ENCODE measurements around the gene DACH2. TPM values are rescaled to one million over a fixed set of nuclear protein-coding genes. Genes with fewer than 3 reads are reported as not detected.

DACH2 gene
- total RNA-seq, 2 experiments from 2014 or later: not detected

GRCh38 chrX:86322913-86323312 is 174.7 kb downstream of the DACH2 start:
- Histone ChIP-seq H3K4me3 (ENCODE audit: low read length) (no peak overlapping the region), H3K27me3 (ENCODE audit: control insufficient read depth in 1 of 2, insufficient read depth in 2 of 2, low read length in 2 of 2) (no peaks in the 10 kb centered on the region), H3K9me3 (ENCODE audit: control insufficient read depth in 1 of 2, insufficient read depth in 1 of 2, low read length in 2 of 2) (peaks cover 12 to 19% of the 10 kb centered on the region in 2 experiments), H3K36me3 (ENCODE audit: insufficient read depth, low read length) (no peaks in the 10 kb centered on the region), H3K4me1 (ENCODE audit: insufficient read depth, low read length) (no peaks in the 10 kb centered on the region), H3K27ac (ENCODE audit: low read depth in 1 of 2, low read length in 2 of 2) (no peak overlapping the region)
- DNase-seq (no peak), ATAC-seq (ENCODE audit: poor library complexity) (no peak)
- peaks cover 2% of the 10 kb centered on the region for H3K9me3 Mint-ChIP-seq
- no peak for TF ChIP-seq CTCF (IDR thresholded peaks at IDR 0.05)
- no peak overlapping the region for H3K27ac Mint-ChIP-seq
- CTCF ChIA-PET: no interaction called here
- no peaks in the 10 kb centered on the region for H3K27me3 Mint-ChIP-seq
- POLR2A ChIA-PET: no interaction called here
- H3K4me3 Mint-ChIP-seq: no peak overlapping the region
- H3K4me1 Mint-ChIP-seq (ENCODE audit: low read depth): no peaks in the 10 kb centered on the region
- no peaks in the 10 kb centered on the region for H3K36me3 Mint-ChIP-seq (ENCODE audit: low read depth)
- intact Hi-C loops (cut with DNase I, micrococcal nuclease): no loop called here

DNA sequence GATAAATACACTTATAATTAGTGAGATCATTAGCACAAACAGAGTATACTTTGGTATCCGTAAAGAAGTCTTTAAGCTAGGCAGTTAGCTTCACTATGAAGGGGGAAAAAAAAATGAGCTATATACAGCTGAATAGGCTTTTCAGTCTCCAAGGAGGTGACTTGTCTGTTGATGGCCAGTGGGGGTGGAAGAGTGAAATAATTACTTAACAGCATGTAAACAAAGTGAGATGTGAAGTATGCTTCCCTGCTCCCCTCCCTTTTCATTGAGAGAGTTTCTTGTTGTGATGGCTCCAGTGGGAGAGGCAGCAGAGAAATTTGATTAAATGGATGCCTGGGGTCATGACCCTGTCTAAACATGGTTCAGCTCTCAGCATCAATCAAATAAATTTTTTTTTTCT is 180.9 kb downstream of the DACH2 start:
- Mint-ChIP-seq H3K27me3 (no peaks in the 10 kb centered on the region), H3K4me3 (no peak overlapping the region), H3K27ac (no peak overlapping the region), H3K4me1 (ENCODE audit: low read depth) (no peaks in the 10 kb centered on the region), H3K36me3 (ENCODE audit: low read depth) (no peaks in the 10 kb centered on the region), H3K9me3 (peaks cover 2% of the 10 kb centered on the region)
- H3K4me3 ChIP-seq (ENCODE audit: low read length): no peak overlapping the region
- H3K27ac ChIP-seq (ENCODE audit: low read depth in 1 of 2, low read length in 2 of 2): no peak overlapping the region
- POLR2A ChIA-PET: no interaction called here
- no peak for TF ChIP-seq CTCF (IDR thresholded peaks at IDR 0.05)
- no peaks in the 10 kb centered on the region for H3K9me3 ChIP-seq (ENCODE audit: control insufficient read depth in 1 of 2, insufficient read depth in 1 of 2, low read length in 2 of 2)
- no peaks in the 10 kb centered on the region for H3K36me3 ChIP-seq (ENCODE audit: insufficient read depth, low read length)
- DNase-seq (no peak), ATAC-seq (ENCODE audit: poor library complexity) (no peak)
- no peaks in the 10 kb centered on the region for H3K4me1 ChIP-seq (ENCODE audit: insufficient read depth, low read length)
- intact Hi-C loops (cut with DNase I, micrococcal nuclease): no loop called here
- CTCF ChIA-PET: no interaction called here
- H3K27me3 ChIP-seq (ENCODE audit: control insufficient read depth in 1 of 2, insufficient read depth in 2 of 2, low read length in 2 of 2): no peaks in the 10 kb centered on the region

DNA sequence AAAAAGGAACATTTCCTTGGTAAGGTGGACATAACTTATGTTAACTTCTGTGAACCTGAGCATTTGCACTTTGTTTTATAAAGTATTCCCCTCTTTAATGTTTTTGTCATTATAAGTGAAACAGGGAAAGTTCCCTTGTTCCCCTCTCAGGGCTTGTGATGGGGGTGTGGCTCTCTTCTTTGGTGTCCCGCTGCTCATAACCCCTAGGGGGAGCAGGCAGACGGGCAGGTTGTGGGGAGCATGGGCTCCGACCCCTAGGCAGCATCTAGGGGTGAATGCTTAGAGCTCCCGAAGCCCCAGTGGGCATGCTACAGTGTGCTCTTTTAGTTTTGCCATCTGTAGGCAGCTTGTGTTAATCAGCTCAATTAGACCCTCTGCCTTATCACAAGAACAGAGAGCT is 200.4 kb downstream of the DACH2 start:
- H3K27me3 Mint-ChIP-seq: no peaks in the 10 kb centered on the region
- no peak overlapping the region for H3K4me3 Mint-ChIP-seq
- CTCF ChIA-PET: no interaction called here
- no peak overlapping the region for H3K27ac Mint-ChIP-seq
- H3K36me3 Mint-ChIP-seq (ENCODE audit: low read depth): no peaks in the 10 kb centered on the region
- H3K27ac ChIP-seq (ENCODE audit: low read depth in 1 of 2, low read length in 2 of 2): no peak overlapping the region
- intact Hi-C loops (cut with DNase I, micrococcal nuclease): no loop called here
- H3K4me1 ChIP-seq (ENCODE audit: insufficient read depth, low read length): no peaks in the 10 kb centered on the region
- H3K36me3 ChIP-seq (ENCODE audit: insufficient read depth, low read length): no peaks in the 10 kb centered on the region
- no peaks in the 10 kb centered on the region for H3K27me3 ChIP-seq (ENCODE audit: control insufficient read depth in 1 of 2, insufficient read depth in 2 of 2, low read length in 2 of 2)
- H3K4me3 ChIP-seq (ENCODE audit: low read length): no peak overlapping the region
- DNase-seq (no peak), ATAC-seq (ENCODE audit: poor library complexity) (no peak)
- peaks cover 0 to 5% of the 10 kb centered on the region in 2 experiments for H3K9me3 ChIP-seq (ENCODE audit: control insufficient read depth in 1 of 2, insufficient read depth in 1 of 2, low read length in 2 of 2)
- no peak for TF ChIP-seq CTCF (IDR thresholded peaks at IDR 0.05)
- no peaks in the 10 kb centered on the region for H3K4me1 Mint-ChIP-seq (ENCODE audit: low read depth)
- POLR2A ChIA-PET: no interaction called here
- H3K9me3 Mint-ChIP-seq: no peaks in the 10 kb centered on the region
